ENCODE data around the gene RIPOR2. TPM values are rescaled to one million over a fixed set of nuclear protein-coding genes. Genes with fewer than 3 reads are reported as not detected.

The RIPOR2 gene
- total and polyA plus RNA-seq, 2 of the 13 experiments (the other 11 are each of a cell fraction or from before 2014, with no cell fraction given) = 0.02 to 0.05 TPM

DNA sequence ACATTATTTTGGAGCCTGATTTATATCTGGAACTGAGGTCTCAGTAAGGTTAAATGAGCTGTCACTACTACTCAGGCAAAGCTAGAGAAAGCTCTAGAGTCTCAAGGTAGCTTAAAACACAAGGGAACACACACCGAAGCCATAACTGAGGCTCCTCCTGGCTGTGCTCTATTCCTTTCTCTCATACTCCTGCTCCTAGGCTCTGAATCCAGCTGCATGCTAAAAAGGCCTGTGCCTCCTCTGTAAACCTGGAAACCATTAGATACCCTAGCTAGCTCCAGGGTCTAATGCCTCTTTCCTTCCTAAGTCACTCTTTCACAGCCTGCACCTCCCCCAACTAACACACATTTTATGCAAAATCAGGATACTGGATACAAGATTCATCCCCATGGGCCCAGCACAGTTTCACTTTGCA, 17.1 kb downstream of the RIPOR2 start (continued):
- TF ChIP-seq, protein P1, sequence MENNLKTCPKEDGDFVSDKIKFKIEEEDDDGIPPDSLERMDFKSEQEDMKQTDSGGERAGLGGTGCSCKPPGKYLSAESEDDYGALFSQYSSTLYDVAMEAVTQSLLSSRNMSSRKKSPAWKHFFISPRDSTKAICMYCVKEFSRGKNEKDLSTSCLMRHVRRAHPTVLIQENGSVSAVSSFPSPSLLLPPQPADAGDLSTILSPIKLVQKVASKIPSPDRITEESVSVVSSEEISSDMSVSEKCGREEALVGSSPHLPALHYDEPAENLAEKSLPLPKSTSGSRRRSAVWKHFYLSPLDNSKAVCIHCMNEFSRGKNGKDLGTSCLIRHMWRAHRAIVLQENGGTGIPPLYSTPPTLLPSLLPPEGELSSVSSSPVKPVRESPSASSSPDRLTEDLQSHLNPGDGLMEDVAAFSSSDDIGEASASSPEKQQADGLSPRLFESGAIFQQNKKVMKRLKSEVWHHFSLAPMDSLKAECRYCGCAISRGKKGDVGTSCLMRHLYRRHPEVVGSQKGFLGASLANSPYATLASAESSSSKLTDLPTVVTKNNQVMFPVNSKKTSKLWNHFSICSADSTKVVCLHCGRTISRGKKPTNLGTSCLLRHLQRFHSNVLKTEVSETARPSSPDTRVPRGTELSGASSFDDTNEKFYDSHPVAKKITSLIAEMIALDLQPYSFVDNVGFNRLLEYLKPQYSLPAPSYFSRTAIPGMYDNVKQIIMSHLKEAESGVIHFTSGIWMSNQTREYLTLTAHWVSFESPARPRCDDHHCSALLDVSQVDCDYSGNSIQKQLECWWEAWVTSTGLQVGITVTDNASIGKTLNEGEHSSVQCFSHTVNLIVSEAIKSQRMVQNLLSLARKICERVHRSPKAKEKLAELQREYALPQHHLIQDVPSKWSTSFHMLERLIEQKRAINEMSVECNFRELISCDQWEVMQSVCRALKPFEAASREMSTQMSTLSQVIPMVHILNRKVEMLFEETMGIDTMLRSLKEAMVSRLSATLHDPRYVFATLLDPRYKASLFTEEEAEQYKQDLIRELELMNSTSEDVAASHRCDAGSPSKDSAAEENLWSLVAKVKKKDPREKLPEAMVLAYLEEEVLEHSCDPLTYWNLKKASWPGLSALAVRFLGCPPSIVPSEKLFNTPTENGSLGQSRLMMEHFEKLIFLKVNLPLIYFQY (CRISPR knock-in tag; IDR thresholded peaks at IDR 0.05; ENCODE audit: borderline replicate concordance) = no peak
- TF ChIP-seq, protein P2, sequence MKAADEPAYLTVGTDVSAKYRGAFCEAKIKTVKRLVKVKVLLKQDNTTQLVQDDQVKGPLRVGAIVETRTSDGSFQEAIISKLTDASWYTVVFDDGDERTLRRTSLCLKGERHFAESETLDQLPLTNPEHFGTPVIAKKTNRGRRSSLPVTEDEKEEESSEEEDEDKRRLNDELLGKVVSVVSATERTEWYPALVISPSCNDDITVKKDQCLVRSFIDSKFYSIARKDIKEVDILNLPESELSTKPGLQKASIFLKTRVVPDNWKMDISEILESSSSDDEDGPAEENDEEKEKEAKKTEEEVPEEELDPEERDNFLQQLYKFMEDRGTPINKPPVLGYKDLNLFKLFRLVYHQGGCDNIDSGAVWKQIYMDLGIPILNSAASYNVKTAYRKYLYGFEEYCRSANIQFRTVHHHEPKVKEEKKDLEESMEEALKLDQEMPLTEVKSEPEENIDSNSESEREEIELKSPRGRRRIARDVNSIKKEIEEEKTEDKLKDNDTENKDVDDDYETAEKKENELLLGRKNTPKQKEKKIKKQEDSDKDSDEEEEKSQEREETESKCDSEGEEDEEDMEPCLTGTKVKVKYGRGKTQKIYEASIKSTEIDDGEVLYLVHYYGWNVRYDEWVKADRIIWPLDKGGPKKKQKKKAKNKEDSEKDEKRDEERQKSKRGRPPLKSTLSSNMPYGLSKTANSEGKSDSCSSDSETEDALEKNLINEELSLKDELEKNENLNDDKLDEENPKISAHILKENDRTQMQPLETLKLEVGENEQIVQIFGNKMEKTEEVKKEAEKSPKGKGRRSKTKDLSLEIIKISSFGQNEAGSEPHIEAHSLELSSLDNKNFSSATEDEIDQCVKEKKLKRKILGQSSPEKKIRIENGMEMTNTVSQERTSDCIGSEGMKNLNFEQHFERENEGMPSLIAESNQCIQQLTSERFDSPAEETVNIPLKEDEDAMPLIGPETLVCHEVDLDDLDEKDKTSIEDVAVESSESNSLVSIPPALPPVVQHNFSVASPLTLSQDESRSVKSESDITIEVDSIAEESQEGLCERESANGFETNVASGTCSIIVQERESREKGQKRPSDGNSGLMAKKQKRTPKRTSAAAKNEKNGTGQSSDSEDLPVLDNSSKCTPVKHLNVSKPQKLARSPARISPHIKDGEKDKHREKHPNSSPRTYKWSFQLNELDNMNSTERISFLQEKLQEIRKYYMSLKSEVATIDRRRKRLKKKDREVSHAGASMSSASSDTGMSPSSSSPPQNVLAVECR (CRISPR knock-in tag; IDR thresholded peaks at IDR 0.05; ENCODE audit: borderline replicate concordance) = no peak
- TF ChIP-seq ZSCAN21 (CRISPR knock-in tag; IDR thresholded peaks at IDR 0.05; ENCODE audit: borderline replicate concordance) = no peak
- no peak for TF ChIP-seq SMAD9 (CRISPR knock-in tag; IDR thresholded peaks at IDR 0.05)
- TF ChIP-seq, protein P3, sequence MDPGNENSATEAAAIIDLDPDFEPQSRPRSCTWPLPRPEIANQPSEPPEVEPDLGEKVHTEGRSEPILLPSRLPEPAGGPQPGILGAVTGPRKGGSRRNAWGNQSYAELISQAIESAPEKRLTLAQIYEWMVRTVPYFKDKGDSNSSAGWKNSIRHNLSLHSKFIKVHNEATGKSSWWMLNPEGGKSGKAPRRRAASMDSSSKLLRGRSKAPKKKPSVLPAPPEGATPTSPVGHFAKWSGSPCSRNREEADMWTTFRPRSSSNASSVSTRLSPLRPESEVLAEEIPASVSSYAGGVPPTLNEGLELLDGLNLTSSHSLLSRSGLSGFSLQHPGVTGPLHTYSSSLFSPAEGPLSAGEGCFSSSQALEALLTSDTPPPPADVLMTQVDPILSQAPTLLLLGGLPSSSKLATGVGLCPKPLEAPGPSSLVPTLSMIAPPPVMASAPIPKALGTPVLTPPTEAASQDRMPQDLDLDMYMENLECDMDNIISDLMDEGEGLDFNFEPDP (CRISPR knock-in tag; conservative IDR thresholded peaks at IDR 0.05) = no peak
- no peak for TF ChIP-seq ZNF460 (CRISPR knock-in tag; IDR thresholded peaks at IDR 0.05; ENCODE audit: borderline replicate concordance)
- TF ChIP-seq, protein P4, sequence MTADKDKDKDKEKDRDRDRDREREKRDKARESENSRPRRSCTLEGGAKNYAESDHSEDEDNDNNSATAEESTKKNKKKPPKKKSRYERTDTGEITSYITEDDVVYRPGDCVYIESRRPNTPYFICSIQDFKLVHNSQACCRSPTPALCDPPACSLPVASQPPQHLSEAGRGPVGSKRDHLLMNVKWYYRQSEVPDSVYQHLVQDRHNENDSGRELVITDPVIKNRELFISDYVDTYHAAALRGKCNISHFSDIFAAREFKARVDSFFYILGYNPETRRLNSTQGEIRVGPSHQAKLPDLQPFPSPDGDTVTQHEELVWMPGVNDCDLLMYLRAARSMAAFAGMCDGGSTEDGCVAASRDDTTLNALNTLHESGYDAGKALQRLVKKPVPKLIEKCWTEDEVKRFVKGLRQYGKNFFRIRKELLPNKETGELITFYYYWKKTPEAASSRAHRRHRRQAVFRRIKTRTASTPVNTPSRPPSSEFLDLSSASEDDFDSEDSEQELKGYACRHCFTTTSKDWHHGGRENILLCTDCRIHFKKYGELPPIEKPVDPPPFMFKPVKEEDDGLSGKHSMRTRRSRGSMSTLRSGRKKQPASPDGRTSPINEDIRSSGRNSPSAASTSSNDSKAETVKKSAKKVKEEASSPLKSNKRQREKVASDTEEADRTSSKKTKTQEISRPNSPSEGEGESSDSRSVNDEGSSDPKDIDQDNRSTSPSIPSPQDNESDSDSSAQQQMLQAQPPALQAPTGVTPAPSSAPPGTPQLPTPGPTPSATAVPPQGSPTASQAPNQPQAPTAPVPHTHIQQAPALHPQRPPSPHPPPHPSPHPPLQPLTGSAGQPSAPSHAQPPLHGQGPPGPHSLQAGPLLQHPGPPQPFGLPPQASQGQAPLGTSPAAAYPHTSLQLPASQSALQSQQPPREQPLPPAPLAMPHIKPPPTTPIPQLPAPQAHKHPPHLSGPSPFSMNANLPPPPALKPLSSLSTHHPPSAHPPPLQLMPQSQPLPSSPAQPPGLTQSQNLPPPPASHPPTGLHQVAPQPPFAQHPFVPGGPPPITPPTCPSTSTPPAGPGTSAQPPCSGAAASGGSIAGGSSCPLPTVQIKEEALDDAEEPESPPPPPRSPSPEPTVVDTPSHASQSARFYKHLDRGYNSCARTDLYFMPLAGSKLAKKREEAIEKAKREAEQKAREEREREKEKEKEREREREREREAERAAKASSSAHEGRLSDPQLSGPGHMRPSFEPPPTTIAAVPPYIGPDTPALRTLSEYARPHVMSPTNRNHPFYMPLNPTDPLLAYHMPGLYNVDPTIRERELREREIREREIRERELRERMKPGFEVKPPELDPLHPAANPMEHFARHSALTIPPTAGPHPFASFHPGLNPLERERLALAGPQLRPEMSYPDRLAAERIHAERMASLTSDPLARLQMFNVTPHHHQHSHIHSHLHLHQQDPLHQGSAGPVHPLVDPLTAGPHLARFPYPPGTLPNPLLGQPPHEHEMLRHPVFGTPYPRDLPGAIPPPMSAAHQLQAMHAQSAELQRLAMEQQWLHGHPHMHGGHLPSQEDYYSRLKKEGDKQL (CRISPR knock-in tag; IDR thresholded peaks at IDR 0.05; ENCODE audit: low read depth) = no peak
- TF ChIP-seq FOXA3 (CRISPR knock-in tag; IDR thresholded peaks at IDR 0.05) = no peak
